ENCODE data around the gene PTPRU.

DNA sequence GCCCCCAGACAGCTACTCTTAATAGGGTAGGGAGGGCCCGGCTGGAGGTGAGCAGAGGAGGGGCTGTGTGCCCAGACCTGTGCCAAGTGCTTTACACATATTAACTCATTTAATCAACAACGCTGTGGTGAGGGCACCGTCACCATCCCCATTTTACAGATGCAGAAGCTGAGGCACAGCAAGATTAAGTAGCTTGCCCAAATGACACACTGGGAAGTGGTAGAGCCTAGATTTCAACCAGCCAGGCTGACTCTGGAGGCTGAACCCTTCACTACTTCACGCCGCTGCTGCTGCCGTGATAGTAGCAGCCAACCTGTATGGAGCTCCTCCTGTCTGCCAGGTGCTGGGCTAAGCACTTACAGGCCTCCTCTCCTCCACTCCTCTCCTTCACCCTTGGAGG, 127.2 kb downstream of the PTPRU start:
- TF ChIP-seq ZNF274 (IDR thresholded peaks at IDR 0.05; ENCODE audit: low read depth, low read length) = no peak
- TF ChIP-seq YY1 (IDR thresholded peaks at IDR 0.05; ENCODE audit: insufficient read depth, insufficient read length) = no peak
